Measurements from ENCODE around the gene SLC25A21.
"Not testable (repeated sequence)": the region's sequence is repeated elsewhere in the genome, so short reads cannot be mapped to it uniquely, and the experiment has no call there.

SLC25A21 gene

DNA sequence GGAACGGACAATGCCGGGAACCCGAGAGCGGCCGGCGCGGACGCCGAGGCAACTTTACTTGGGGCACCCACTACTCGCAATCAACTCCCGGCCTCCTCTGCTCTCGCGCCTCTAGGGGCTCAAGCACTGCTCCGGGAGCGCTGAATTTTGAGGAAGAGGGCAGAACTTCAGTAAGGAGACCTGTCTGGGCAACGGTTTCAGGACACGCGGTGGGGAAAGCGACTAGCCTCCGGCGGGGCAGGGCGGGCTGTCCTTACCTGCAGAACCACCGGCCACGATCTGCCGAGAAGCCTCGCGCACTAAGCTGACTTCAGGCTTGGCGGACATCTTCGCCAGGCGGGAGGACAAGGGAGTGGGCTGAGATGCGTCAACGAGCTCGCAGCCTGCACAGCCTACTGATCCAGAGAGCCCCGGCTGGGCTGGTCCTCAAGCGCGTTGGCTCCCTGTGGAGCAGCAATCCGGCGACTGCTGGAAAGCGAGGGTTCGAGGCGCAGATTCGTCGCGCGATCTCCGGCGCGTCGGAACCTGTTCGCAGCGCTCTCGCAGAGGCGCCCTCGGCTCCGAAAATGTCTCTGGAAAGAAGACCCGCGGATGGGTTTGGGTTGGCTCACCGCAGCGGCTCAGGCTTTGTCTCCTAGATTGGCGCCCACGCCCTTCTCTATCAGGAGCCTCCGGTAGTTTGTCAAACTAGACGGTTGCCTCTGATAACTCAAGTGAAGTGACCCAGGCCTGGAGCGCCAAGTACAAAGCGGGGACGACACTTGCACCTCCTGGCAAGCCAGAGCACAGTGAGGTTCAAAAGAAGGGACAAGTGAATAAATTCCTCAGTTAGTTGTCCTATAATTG is at the start of gene SLC25A21:
Gene SLC25A21, minus strand, starts transcription at position 583 of the 846 bp plus-strand sequence.
- DNase-seq: no peak

DNA sequence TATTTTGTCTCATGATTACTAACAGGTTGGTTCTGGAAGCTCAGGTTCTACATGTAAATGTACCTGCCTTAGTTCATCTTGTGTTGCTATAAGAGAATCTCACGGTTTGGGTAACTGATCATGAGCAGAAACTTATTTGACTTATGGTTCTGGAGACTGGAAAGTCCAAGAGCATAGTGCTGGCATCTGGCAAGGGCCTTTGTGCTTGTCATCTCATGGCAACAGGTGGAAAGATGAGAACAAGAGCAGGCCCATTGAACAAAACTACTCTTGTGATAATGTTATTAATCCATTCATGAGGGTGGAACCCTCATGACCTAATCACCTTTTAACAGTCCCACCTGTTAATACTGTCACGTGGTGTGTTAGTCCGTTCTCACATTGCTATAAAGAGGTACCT is 48.7 kb upstream of the SLC25A21 start:
- no peak for DNase-seq

DNA sequence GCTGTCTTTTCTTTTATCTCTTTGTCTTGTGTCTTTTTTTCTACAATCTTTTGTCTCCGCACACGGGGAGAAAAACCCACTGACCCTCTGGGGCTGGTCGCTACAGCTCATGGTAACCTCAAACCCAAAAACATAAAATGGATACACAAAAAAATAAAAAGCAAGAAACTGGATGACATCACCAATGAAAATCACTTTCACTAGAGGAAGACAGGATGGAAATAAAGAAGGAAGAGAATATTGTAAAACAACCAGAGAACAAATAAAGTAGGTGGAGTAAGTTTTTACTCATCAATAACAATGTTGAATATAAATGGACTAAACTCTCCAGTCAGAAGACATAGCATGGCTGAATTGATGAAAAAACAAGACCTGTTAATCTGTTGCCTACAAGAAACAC is 42.9 kb upstream of the SLC25A21 start:
- no peak for DNase-seq

DNA sequence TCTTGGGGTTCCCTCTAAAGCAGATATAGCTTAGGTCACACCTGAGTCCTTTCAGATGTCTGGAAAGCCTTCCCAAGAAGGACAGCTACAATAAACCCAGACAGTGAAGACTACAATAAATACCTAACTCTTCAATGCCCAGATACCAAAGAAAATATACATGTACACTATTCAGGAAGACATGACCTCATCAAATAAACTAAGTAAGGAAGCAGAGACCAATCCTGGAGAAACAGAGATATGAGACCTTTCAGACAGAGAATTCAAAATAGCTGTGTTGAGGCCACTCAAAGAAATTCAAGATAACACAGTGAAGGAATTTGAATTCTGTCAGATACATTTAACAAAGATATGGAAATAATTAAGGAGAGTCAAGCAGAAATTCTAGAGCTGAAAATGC is 40.6 kb upstream of the SLC25A21 start:
- DNase-seq: no peak

DNA sequence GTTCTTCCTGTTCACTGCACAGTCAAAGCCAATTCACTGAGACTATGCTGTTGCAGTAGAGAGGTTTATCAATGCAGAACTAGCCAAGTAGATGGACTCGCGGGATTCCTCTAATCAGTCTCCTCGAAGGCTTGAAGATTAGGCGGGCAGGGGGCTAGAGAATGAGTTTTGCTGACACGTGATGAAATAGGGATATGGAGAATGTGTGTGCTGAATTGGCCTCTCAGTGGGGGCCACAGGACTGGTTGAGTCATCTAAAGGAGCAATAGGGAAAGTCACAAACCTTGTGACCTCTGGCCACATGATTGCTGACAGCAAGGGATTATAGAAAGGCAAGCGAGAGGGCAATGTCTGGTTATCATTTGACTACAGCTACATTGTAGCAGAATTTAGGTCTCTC is 38.0 kb upstream of the SLC25A21 start:
- DNase-seq: no peak

DNA sequence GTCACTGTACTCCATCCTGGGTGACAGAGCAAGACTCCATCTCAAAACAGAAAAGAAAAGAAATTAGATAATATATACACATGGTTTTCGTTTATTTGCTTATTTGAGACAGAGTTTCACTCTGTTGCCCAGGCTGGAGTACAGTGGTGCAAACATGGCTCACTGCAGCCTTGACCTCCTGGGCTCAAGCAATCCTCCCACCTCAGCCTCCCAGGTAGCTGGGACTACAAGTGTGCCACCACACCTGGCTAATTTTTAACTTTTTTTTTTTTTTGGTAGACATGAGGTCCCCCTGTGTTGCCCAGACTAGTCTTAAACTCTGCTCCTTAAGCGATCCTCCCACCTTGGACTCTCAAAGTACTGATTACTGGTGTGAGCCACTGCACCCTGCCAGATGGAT is 37.2 kb upstream of the SLC25A21 start:
- DNase-seq: not testable (repeated sequence)

DNA sequence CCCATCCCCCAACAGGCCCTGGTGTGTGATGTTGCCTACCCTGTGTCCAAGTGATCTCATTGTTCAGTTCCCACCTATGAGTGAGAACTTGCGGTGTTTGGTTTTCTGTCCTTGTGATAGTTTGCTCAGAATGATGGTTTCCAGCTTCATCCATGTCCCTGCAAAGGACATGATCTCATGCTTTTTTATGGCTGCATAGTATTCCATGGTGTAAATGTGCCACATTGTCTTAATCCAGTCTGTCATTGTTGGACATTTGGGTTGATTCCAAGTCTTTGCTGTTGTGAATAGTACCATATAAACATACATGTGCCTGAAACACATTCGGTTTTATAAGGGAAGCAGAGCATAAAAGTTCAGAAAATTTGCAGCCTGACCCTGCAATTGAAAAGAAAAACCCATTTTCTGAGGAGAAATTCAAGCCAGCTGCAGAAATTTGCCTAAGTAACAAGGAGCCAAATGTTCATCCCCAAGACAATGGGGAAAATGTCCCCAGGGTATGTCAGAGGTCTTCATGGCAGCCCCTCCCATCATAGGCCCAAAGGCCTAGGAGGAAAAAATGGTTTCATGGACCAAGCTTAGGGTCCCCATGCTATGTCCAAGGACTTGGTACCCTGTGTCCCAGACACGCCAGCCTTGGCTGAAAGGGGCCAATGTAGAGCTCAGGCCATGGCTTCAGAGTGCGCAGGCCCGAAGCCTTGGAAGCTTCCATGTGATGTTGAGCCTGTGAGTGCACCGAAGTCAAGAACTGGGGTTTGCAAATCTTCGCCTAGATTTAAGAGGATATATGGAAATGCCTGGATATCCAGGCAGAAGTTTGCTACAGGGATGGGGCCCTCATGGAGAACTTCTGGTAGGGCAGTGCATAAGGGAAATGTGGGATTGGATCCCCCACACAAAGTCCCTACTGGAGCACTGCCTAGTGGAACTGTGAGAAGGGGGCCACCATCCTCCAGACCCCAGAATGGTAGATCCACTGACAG is 33.5 kb upstream of the SLC25A21 start:
- DNase-seq: not testable (repeated sequence)

DNA sequence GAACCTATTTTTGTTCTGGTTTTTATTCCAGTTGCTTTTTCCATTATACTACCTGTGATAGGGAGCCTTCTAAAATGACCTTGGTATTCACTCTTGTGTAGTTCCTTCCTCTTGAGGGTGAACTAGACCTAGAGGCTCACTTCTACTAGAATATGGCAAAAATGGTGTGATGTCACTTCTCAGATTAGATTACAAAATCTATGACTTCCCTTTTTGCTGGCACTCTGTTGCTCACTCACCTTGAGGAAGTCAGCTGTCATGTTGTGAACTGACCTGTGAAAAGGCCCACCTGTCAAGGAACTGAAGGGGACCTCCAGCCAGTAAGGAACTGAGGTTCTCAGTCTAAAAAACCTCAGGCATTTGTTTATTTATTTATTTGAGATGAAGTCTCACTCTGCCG is 31.0 kb upstream of the SLC25A21 start:
- DNase-seq: no peak

DNA sequence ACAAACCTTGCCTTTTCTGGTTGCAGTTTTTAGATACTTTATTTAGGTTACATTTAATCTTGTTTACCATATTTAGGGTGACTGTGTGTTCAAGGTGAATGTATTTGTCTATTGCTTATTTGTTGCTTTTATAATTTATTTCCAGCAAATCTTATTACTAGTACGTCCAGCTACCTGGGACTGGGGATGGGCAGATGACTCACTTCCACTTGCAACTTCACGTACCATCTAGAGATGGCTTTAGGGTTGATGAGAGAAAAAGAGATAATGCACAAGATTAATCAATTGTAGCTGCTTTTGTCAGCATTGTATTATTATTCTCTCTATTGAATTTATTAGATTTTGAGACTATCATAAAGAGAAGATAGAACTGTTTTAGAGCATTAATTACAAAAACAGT is 30.4 kb upstream of the SLC25A21 start:
- DNase-seq: no peak

DNA sequence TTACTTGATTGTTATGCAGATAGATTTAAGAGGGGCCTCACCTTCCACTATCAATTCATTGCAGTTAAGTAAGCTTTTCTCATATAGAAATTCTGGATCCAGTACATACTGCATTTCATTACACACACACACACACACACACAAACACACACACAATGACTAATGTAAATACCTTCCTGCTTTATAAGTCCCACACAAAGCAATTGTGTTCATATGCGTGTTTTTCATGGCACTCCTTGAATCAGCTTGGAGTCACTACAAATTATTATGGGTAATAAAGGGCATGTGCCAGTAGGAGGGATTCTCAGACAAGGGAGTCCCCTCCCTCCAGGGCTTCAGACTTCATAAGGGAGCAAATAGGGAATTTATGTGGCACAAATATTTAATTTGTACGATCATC is 29.9 kb upstream of the SLC25A21 start:
- no peak for DNase-seq

DNA sequence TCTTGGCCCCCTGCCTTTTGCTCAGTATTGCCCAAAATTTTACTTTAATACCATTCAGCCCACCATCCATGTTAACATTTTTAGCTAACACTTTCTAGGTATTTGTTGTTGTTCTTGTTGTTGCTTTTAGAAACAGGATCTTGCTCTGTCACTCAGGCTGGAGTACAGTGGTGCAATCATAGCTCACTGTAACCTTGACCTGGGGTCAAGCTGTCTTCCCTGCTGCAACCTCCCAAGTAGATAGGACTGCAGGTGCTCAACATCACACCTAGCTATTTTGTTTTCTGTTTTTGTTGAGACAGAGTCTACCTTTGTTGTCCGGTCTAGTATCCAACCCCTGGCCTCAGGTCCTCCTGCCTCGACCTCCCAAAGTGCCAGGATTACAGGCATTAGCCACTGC is 29.3 kb upstream of the SLC25A21 start:
- DNase-seq: no peak

DNA sequence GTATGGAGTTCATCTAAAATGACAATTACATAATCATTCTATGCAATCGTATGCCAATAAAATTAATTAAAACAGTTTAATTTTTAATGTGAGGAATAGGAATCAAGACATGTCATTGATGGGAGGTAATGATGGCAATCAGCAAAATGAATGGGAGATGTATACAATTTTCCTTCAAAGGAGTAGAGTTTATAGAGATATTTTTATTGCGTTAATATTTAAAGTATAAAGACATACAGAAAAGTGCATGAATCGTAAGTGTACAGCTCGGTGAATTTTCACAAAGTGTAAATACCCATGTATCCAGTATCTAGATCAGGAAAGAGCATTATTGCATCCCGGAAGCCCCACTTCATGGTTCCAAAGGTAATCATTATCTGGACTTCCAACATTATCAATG is 26.5 kb upstream of the SLC25A21 start:
- no peak for DNase-seq

DNA sequence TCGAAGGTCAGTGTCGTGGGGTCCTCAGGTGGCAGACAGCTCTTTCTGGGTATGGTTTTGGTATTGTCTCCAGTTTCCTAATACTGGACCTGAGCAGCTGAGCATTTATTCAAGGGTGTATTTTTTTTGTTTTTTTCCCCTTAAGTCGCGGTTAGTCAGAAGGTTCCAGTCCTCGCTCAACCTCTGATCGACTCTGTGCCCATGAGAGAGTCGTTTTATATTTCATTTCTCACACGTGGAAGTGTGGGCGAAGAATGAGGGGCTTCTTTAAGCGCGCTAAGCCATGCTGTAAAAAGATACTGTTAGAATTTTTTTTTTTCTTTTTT is 25.8 kb upstream of the SLC25A21 start:
- DNase-seq: no peak

DNA sequence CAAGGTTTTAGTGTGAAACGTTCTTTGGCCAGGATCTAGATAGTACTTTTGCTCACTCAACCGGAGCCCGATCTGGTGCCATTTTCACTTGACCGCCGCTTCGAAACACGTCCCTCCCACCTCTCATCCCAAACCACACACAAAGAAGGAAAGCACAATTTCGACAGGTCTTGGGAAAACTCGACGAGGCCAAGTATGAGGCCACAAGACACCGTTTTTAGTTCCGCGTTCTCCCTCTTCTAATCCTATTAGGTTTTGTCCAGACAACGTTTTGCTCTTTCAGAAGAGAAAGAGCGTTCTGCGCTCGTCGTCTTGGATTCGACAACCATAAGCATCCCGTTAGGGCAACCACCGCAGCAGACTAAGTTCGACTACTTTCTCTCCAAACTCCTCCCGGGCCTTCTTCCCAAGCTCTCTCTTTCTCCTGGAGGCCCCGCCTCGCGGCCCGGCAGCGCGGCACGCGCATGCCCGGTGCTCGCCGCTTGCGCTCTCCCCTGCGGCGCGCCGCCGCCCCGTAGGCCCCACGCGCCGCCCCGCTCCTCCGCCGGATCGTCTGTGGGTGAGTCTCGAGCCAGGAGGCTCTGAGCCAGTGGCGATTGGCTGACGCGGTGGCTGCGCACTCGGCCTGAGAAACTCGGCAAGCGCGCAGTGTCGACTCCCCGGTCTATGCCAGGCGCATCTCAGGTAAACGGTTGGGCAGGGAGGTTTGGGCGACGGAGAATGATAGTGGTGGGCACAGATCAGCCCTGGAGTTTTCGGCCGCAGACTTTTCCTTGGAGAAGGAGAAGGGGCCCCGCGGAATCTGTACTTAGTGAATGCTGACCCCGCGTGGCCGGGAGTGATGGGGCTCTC is 25.2 kb upstream of the SLC25A21 start, which contains the start of gene MIPOL1:
Gene MIPOL1, plus strand, starts transcription at position 517 of the 852 bp plus-strand sequence. CDS start 49,952 bp downstream, outside the sequence.
- DNase-seq: no peak

DNA sequence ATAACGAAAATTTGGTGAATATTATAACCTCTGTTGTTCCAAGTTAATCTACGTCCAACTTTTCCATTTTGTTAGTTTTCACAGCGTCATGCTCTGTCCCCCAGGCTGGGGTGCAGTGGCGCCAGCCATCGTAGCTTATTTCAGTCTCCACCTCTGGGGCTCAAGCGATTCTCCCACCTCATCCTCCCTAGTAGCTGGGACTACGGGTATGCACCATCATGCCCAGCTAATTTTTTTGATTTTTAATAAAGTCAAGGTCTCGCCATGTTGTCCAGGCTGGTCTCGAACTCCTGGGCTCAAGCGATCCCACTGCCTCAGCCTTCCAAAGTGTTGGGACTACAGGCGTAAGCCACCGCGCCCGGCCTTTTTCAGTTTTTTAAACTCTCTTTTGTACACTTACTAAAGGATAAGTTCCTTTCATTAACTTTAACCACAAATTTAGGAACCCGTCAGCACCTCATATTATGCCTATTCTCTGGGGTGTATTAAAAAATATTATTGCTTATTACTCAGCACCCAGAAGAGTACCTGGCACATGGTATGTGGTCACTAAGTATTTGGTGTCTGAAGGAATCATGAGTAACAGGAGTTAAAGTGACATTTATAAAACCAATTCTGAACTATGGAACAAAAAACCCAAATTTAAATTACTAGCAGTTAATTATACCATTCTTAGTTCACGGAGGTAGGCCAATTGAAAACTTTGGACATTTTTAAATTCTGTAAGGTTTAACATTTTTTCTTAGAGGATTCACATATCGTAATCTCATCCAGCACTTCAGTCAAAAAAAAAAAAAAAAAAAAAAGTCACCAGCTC is 24.4 kb upstream of the SLC25A21 start:
- DNase-seq: no peak

DNA sequence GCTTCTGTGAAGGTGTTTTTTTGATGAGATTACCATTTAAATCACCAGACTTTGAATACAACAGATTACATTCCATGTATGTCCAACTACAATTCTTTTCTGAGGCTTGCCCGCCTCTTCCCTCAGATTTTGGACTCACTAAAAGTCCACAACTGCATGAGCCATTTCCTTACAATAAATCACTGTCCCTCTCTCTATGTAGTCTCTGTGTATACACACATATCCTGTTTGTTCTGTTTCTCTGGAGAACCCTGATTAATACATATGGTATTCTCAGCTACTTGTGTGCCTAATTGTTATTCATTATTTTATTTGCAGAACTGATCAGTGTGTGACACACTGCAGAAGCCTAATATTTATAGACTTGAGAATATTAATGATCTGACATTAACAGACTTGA is 22.9 kb upstream of the SLC25A21 start:
- no peak for DNase-seq

DNA sequence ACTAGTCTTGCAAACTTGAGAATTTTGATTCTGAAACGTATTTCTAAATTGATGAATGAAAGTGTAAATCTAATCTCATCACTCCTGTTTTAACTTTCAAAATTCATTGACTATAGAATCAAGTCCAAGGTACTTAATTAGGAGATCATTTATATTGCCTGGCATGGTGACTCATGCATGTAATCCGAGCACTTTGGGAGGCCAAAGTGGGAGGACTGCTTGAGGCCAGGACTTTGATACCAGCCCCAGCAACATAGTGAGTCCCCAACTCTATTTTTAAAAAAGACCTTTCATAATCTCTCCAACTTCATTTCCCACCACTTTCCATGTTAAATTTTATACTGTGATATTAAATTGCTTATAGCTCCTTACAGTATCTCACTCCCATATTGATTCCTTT is 22.3 kb upstream of the SLC25A21 start:
- no peak for DNase-seq

DNA sequence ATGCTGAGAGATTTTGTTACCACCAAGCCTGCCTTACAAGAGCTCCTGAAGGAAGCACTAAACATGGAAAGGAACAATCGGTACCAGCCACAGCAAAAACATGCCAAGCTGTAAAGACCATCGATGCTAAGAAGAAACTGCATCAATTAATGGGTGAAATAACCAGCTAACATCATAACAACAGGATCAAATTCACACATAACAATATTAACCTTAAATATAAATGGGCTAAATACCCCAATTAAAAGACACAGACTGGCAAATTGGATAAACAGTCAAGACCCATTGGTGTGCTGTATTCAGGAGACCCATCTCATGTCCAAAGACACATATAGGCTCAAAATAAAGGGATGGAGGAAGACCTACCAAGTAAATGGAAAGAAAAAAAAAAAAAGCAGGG is 17.3 kb upstream of the SLC25A21 start:
- not testable (repeated sequence) for DNase-seq

DNA sequence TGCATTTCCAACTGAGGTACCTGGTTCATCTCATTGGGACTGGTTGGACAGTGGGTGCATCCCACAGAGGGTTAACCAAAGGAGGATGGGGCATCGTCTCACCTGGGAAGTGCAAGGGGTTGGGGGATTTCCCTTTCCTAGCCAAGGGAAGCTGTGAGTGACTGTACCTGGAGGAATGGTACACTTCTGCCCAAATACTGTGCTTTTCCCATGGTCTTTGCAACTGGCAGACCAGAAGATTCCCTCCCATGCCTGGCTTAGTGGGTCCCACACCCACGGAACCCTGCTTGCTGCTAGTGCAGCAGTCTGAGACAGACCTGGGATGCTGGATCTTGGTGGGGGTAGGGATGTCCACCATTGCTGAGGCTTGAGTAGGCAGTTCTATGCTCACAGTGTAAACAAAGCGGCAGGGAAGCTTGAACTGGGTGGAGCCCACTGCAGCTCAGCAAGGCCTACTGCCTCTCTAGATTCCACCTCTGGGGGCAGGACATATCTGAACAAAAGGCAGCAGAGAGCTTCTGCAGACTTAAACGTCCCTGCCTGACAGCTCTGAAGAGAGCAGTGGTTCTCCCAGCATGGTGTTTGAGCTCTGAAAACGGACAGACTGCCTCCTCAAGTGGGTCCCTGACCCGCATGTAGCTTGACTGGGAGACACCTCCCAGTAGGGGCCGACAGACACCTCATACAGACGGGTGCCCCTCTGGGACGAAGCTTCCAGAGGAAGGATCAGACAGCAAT is 15.6 kb upstream of the SLC25A21 start:
- not testable (repeated sequence) for DNase-seq

DNA sequence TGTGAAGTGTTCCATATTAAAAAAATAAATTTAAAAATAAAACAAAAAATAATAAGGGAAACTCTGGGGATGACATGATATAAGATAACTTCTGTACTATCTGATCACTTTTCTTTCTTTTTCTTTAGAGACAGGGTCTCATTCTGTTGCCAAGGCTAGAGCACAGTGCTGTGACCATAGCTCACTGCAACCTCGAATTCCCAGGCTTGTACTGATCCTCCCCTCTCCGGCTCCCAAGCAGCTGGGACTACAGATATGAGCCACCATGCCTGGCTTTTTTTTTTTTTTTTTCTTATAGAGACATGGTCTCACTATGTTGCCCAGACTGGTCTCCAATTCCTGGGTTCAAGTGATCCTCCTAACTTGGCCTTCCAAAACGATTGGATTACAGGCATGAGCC is 14.9 kb upstream of the SLC25A21 start:
- no peak for DNase-seq

DNA sequence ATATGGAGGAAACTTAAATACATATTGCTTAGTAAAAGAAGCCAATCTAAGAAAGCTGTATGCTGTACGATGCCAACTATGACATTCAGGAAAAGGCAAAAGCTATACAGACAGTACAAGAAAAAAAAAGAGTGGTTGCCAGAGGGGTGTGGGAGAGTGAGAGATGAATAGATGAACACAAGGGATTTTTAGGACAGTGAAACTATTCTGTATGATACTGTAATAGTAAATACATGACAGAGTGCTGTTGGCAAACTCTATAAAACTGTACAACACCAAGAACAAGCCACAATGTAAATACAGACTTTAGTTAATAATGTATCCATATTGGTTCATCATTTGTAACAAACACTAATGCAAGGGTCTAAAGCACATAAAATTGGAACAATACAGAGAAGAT is 14.5 kb upstream of the SLC25A21 start:
- DNase-seq: no peak
